ENCODE data around the gene SLC22A15. TPM values are rescaled to one million over a fixed set of nuclear protein-coding genes. Genes with fewer than 3 reads are reported as not detected.
A peak's percentile ranks its signal among the peaks of the same experiment; 100 is the strongest.

The SLC22A15 gene
- total RNA-seq, 6 experiments from 2014 or later, result 3.2 to 5.9 (median 4.1) TPM

- peaks cover 5% of the 10 kb centered on the region; the same call in 1 of the 2 replicates for H3K4me1 Mint-ChIP-seq (ENCODE audit: low read depth)
- H3K36me3 Mint-ChIP-seq (ENCODE audit: low read depth), result no peaks in the 10 kb centered on the region
- no peaks in the 10 kb centered on the region for H3K27me3 Mint-ChIP-seq (ENCODE audit: insufficient read depth)
- H3K9me3 Mint-ChIP-seq, result no peaks in the 10 kb centered on the region
- H3K27ac Mint-ChIP-seq, result no peak overlapping the region
- no peak for DNase-seq
- TF ChIP-seq, protein P1, sequence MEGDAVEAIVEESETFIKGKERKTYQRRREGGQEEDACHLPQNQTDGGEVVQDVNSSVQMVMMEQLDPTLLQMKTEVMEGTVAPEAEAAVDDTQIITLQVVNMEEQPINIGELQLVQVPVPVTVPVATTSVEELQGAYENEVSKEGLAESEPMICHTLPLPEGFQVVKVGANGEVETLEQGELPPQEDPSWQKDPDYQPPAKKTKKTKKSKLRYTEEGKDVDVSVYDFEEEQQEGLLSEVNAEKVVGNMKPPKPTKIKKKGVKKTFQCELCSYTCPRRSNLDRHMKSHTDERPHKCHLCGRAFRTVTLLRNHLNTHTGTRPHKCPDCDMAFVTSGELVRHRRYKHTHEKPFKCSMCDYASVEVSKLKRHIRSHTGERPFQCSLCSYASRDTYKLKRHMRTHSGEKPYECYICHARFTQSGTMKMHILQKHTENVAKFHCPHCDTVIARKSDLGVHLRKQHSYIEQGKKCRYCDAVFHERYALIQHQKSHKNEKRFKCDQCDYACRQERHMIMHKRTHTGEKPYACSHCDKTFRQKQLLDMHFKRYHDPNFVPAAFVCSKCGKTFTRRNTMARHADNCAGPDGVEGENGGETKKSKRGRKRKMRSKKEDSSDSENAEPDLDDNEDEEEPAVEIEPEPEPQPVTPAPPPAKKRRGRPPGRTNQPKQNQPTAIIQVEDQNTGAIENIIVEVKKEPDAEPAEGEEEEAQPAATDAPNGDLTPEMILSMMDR (IDR thresholded peaks at IDR 0.05), result no peak
- no peak overlapping the region for H3K4me3 Mint-ChIP-seq
Observed at GRCh38 chr1:116024626-116025025, 48.3 kb downstream of the SLC22A15 start.

DNA sequence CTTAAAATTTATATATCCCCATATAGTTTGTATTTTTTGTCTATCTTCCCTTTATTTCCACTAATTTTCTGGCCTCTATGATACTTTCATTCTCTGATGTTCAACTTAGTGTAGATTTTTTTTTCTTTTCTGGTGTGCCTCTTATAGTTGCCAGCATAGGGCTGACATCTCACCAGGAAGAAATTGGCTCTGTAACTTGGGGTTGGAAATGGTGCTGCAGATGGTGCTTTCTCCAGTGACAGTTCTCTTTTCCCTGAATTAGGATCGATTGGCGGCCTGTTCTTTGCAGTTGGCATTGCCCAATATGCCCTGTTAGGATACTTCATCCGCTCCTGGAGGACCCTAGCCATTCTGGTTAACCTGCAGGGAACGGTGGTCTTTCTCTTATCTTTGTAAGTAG lies 50.3 kb downstream of the SLC22A15 start:
- Mint-ChIP-seq H3K4me3 (no peak overlapping the region), H3K4me1 (ENCODE audit: low read depth) (no peaks in the 10 kb centered on the region), H3K36me3 (ENCODE audit: low read depth) (no peaks in the 10 kb centered on the region), H3K27ac (no peak overlapping the region), H3K27me3 (ENCODE audit: insufficient read depth) (no peaks in the 10 kb centered on the region), H3K9me3 (no peaks in the 10 kb centered on the region)
- no peak for DNase-seq
- TF ChIP-seq, protein P1 (IDR thresholded peaks at IDR 0.05), result no peak

GRCh38 chr1:116031302-116031835 lies 55.1 kb downstream of the SLC22A15 start:
- Mint-ChIP-seq H3K4me1 (ENCODE audit: low read depth) (no peaks in the 10 kb centered on the region), H3K27me3 (ENCODE audit: insufficient read depth) (no peaks in the 10 kb centered on the region), H3K27ac (no peak overlapping the region), H3K36me3 (ENCODE audit: low read depth) (0 out of 2 replicates have a peak, but pooled peaks cover 4% of the 10 kb centered on the region), H3K4me3 (no peak overlapping the region), H3K9me3 (no peaks in the 10 kb centered on the region)
- TF ChIP-seq, protein P1 (IDR thresholded peaks at IDR 0.05), result no peak
- DNase-seq, result no peak

DNA sequence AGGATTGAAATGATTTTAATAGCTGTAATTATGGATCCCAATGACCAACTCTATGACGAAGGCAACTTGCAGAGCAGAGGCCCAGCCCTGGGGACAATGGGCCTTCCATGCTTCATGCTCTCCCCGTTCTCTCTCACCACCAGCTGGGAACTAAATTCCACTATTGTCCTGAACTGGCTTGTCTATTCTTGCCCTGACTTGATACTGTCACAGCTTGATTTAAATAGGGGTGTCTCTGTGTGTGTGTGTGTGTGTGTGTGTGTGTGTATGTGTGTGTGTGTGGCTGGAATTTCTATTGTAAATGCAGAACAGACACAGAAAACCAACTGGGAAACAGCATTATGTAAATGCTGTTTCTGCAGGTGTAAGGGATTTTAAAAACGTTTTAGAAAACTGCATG lies 57.0 kb downstream of the SLC22A15 start:
- H3K4me3 Mint-ChIP-seq, result no peak overlapping the region
- H3K4me1 Mint-ChIP-seq (ENCODE audit: low read depth), result no peaks in the 10 kb centered on the region
- H3K36me3 Mint-ChIP-seq (ENCODE audit: low read depth), result peaks cover 4% of the 10 kb centered on the region; the same call in 1 of the 2 replicates
- no peaks in the 10 kb centered on the region for H3K9me3 Mint-ChIP-seq
- DNase-seq, result no peak
- TF ChIP-seq, protein P1 (IDR thresholded peaks at IDR 0.05), result no peak
- no peaks in the 10 kb centered on the region for H3K27me3 Mint-ChIP-seq (ENCODE audit: insufficient read depth)
- no peak overlapping the region for H3K27ac Mint-ChIP-seq

GRCh38 chr1:116036255-116036654 lies 59.9 kb downstream of the SLC22A15 start:
- TF ChIP-seq, protein P1 (IDR thresholded peaks at IDR 0.05), result peak; percentile 36; the same call in 1 of the 2 replicates
- no peaks in the 10 kb centered on the region for H3K27me3 Mint-ChIP-seq (ENCODE audit: insufficient read depth)
- no peaks in the 10 kb centered on the region for H3K9me3 Mint-ChIP-seq
- no peak for DNase-seq
- peaks cover 12% of the 10 kb centered on the region for H3K36me3 Mint-ChIP-seq (ENCODE audit: low read depth)
- no peak overlapping the region for H3K4me3 Mint-ChIP-seq
- no peaks in the 10 kb centered on the region for H3K4me1 Mint-ChIP-seq (ENCODE audit: low read depth)
- no peak overlapping the region for H3K27ac Mint-ChIP-seq
